Ishikawa (cell line): Measurements from ENCODE around the gene GDF15.

Experiments
- CEBPB ChIP-seq: IDR thresholded peaks from 2 replicates; pipeline ENCODE4 v1.6.1; 2012
- CREB1 ChIP-seq: IDR thresholded peaks from 2 replicates; pipeline ENCODE4 v1.6.1; 2012; ENCODE audit warnings: low read depth
- EGR1 ChIP-seq: IDR thresholded peaks from 2 replicates; pipeline ENCODE4 v1.6.1; 2012
- EP300 ChIP-seq: IDR thresholded peaks from 2 replicates; pipeline ENCODE4 v1.6.1; 2012; ENCODE audit warnings: borderline replicate concordance
- FOXM1 ChIP-seq: IDR thresholded peaks from 2 replicates; pipeline ENCODE4 v1.6.1; 2012; ENCODE audit warnings: low read depth, borderline replicate concordance
- MAX ChIP-seq: IDR thresholded peaks from 2 replicates; pipeline ENCODE4 v1.6.1; 2012
- NFIC ChIP-seq: IDR thresholded peaks from 2 replicates; pipeline ENCODE4 v1.6.1; 2012
- RAD21 ChIP-seq: IDR thresholded peaks from 2 replicates; pipeline ENCODE4 v1.6.1; 2012; ENCODE audit warnings: low read depth
- REST ChIP-seq: IDR thresholded peaks from 2 replicates; pipeline ENCODE4 v1.6.1; 2012; ENCODE audit warnings: low read depth, mild to moderate bottlenecking
- TAF1 ChIP-seq: IDR thresholded peaks from 2 replicates; pipeline ENCODE4 v1.6.1; 2012; ENCODE audit warnings: low read depth, mild to moderate bottlenecking
- TCF12 ChIP-seq: IDR thresholded peaks from 2 replicates; pipeline ENCODE4 v1.6.1; 2012; ENCODE audit warnings: low read depth
- TEAD4 ChIP-seq: IDR thresholded peaks from 2 replicates; pipeline ENCODE4 v1.6.1; 2012
- USF1 ChIP-seq: IDR thresholded peaks from 2 replicates; pipeline ENCODE4 v1.6.1; 2012
- YY1 ChIP-seq: IDR thresholded peaks from 2 replicates; pipeline ENCODE4 v1.6.1; 2012; ENCODE audit warnings: low read depth
- ZBTB7A ChIP-seq: IDR thresholded peaks from 2 replicates; pipeline ENCODE4 v1.6.1; 2012; ENCODE audit warnings: low read depth

Gene GDF15

GRCh38 chr19:18389726-18390064 is 3.7 kb downstream of the GDF15 start:
- TF ChIP-seq CEBPB (no peak), NFIC (no peak), REST (no peak), YY1 (no peak), TAF1 (no peak), CREB1 (no peak), RAD21 (no peak), TEAD4 (no peak)

GRCh38 chr19:18390065-18390907 is 4.3 kb downstream of the GDF15 start:
- TF ChIP-seq REST (no peak), CREB1 (no peak), EP300 (no peak), ZBTB7A (no peak), RAD21 (no peak), YY1 (no peak), FOXM1 (no peak), TEAD4 (no peak), TAF1 (no peak), NFIC (no peak), EGR1 (no peak), USF1 (no peak), MAX (no peak), CEBPB (no peak), TCF12 (no peak)

- no peak for TF ChIP-seq EGR1
- TF ChIP-seq MAX, result no peak
- TF ChIP-seq RAD21, result no peak
- TF ChIP-seq CREB1, result no peak
- no peak for TF ChIP-seq ZBTB7A
- no peak for TF ChIP-seq USF1
- TF ChIP-seq CEBPB, result no peak
- no peak for TF ChIP-seq FOXM1
- no peak for TF ChIP-seq TAF1
- no peak for TF ChIP-seq YY1
- TF ChIP-seq TEAD4, result no peak
- no peak for TF ChIP-seq EP300
- no peak for TF ChIP-seq TCF12
- TF ChIP-seq REST, result no peak
- no peak for TF ChIP-seq NFIC
Measured at GRCh38 chr19:18391509-18392075, 5.6 kb downstream of the GDF15 start.

GRCh38 chr19:18392417-18392816 is 6.5 kb downstream of the GDF15 start:
- no peak for TF ChIP-seq NFIC
- no peak for TF ChIP-seq RAD21
- TF ChIP-seq ZBTB7A, result no peak
- no peak for TF ChIP-seq TAF1
- no peak for TF ChIP-seq USF1
